HG03439 (cell line): Measurements from ENCODE around the gene NATD1.

Experiments
- ATAC-seq: cut with Tn5 transposase; IDR thresholded peaks from one replicate; pipeline ENCODE4 v1.9.1; 2021; ENCODE audit warnings: mild to moderate bottlenecking, moderate library complexity; ENCODE audit not compliant: unreplicated experiment

Gene NATD1

GRCh38 chr17:21218101-21218500 is 35.1 kb downstream of the NATD1 start:
- no peak for ATAC-seq

GRCh38 chr17:21217346-21217745 is 35.9 kb downstream of the NATD1 start:
- ATAC-seq = no peak

GRCh38 chr17:21215935-21216334 is 37.3 kb downstream of the NATD1 start:
- ATAC-seq = no peak

- ATAC-seq = peak; percentile 12
Measured at GRCh38 chr17:21214777-21215541, 38.3 kb downstream of the NATD1 start.

GRCh38 chr17:21214015-21214776 is 39.0 kb downstream of the NATD1 start, which contains the start of gene TMEM11:
TMEM11 (minus strand) TSS chr17:21214161; CDS start chr17:21214152, 9 bp downstream.
- ATAC-seq = peak; percentile 82

- peak; percentile 10 for ATAC-seq
Measured at GRCh38 chr17:21213638-21214014, 39.6 kb downstream of the NATD1 start.

GRCh38 chr17:21212826-21213637 is 40.2 kb downstream of the NATD1 start:
- no peak for ATAC-seq

- no peak for ATAC-seq
Measured at GRCh38 chr17:21211825-21212479, 41.3 kb downstream of the NATD1 start.

- no peak for ATAC-seq
Measured at GRCh38 chr17:21210411-21211076, 42.7 kb downstream of the NATD1 start.

- ATAC-seq = no peak
Measured at GRCh38 chr17:21209511-21210175, 43.6 kb downstream of the NATD1 start.

- ATAC-seq = no peak
Measured at GRCh38 chr17:21208352-21208751, 44.9 kb downstream of the NATD1 start.

- ATAC-seq = no peak
Measured at GRCh38 chr17:21204935-21205334, 48.3 kb downstream of the NATD1 start.

GRCh38 chr17:21202512-21202911 is 50.7 kb downstream of the NATD1 start:
- ATAC-seq = no peak

- ATAC-seq = no peak
Measured at GRCh38 chr17:21201874-21202273, 51.3 kb downstream of the NATD1 start.

GRCh38 chr17:21201298-21201595 is 52.0 kb downstream of the NATD1 start:
- ATAC-seq = no peak

- ATAC-seq = no peak
Measured at GRCh38 chr17:21200590-21201297, 52.5 kb downstream of the NATD1 start.

- no peak for ATAC-seq
Measured at GRCh38 chr17:21199856-21200255, 53.4 kb downstream of the NATD1 start.

- no peak for ATAC-seq
Measured at GRCh38 chr17:21199311-21199710, 53.9 kb downstream of the NATD1 start.

GRCh38 chr17:21198411-21198810 is 54.8 kb downstream of the NATD1 start:
- no peak for ATAC-seq
